ENCODE measurements around the gene NDUFC1. TPM values are rescaled to one million over a fixed set of nuclear protein-coding genes. Genes with fewer than 3 reads are reported as not detected.

NDUFC1 gene
- polyA plus RNA-seq, 3 donors, result 24.7 to 134 (median 123) TPM

GRCh38 chr4:139279760-139280620 is 22.3 kb downstream of the NDUFC1 start, which contains the start of gene MGARP:
TSS of gene MGARP (minus strand) at chr4:139280225. CDS start at chr4:139280158, 67 bp downstream.
- Mint-ChIP-seq H3K4me1 (peaks cover 23% of the 10 kb centered on the region), H3K36me3 (peaks cover 5 to 12% of the 10 kb centered on the region in 2 donors), H3K9me3 (peaks cover 6 to 20% (median 12%) of the 10 kb centered on the region in 7 donors), H3K27ac (peak within 1 kb of the TSS in 1 of 7 donors; percentile 46), H3K27me3 (ENCODE audit: low read depth in 3 of 3) (peaks cover 57 to 70% (median 65%) of the 10 kb centered on the region in 3 donors), H3K4me3 (peak within 1 kb of the TSS; percentile 75 to 89)
- no peaks in the 10 kb centered on the region for H3K79me2 ChIP-seq (ENCODE audit: insufficient read depth, low read length)
- H3K27me3 ChIP-seq (ENCODE audit: control insufficient read depth in 2 of 2, insufficient read depth in 2 of 2, low read length in 2 of 2), result peaks cover 59 to 72% of the 10 kb centered on the region in 2 donors
- H3K27ac ChIP-seq (ENCODE audit: low read depth in 1 of 2, low read length in 2 of 2), result no peak within 1 kb of the TSS
- no peak for TF ChIP-seq CTCF (IDR thresholded peaks at IDR 0.05)
- H4K20me1 ChIP-seq (ENCODE audit: insufficient read depth, low read length), result no peaks in the 10 kb centered on the region
- intact Hi-C loops (cut with micrococcal nuclease), result no loop called here
- no peak for DNase-seq
- peak within 1 kb of the TSS; percentile 16 to 75 (median 23) for H3K4me3 ChIP-seq (replicated peaks in 1 of 3; ENCODE audit: low read depth in 2 of 3, low read length in 3 of 3)
- H3K4me1 ChIP-seq (ENCODE audit: control insufficient read depth in 1 of 2, insufficient read depth in 2 of 2, low read length in 2 of 2), result peaks cover 18 to 23% of the 10 kb centered on the region in 2 donors
- H2AFZ ChIP-seq (ENCODE audit: insufficient read depth, low read depth, low read length, poor library complexity, severe bottlenecking), result peak within 1 kb of the TSS; percentile 76
- H3K36me3 ChIP-seq (replicated peaks in 1 of 2; ENCODE audit: control insufficient read depth in 1 of 2, insufficient read depth in 2 of 2, low read length in 2 of 2), result peaks cover 0 to 3% of the 10 kb centered on the region in 2 donors
- H3K9ac ChIP-seq (ENCODE audit: insufficient read depth, low read length, poor library complexity, severe bottlenecking), result peak within 1 kb of the TSS; percentile 45
- WGBS (ENCODE audit: insufficient coverage), result 3% methylated on average over 39 of the region's 51 CpGs
- peaks cover 7 to 17% of the 10 kb centered on the region in 2 donors for H3K9me3 ChIP-seq (replicated peaks in 1 of 2; ENCODE audit: control insufficient read depth in 1 of 2, insufficient read depth in 1 of 2, low read length in 2 of 2)
- H3K4me2 ChIP-seq (replicated peaks; ENCODE audit: extremely low read depth, low read length, poor library complexity, severe bottlenecking), result peak within 1 kb of the TSS; percentile 86

- peaks cover 59 to 73% of the 10 kb centered on the region in 2 donors for H3K27me3 ChIP-seq (ENCODE audit: control insufficient read depth in 2 of 2, insufficient read depth in 2 of 2, low read length in 2 of 2)
- H3K9ac ChIP-seq (ENCODE audit: insufficient read depth, low read length, poor library complexity, severe bottlenecking), result no peak overlapping the region
Measured at GRCh38 chr4:139278912-139279759, 23.1 kb downstream of the NDUFC1 start.

More at GRCh38 chr4:139278912-139279759, 23.1 kb downstream of the NDUFC1 start:
- Mint-ChIP-seq H3K4me1 (peaks cover 23% of the 10 kb centered on the region), H3K36me3 (peaks cover 0 to 8% of the 10 kb centered on the region in 2 donors), H3K4me3 (peak overlapping the region; percentile 75 to 89), H3K27me3 (ENCODE audit: low read depth in 3 of 3) (peaks cover 57 to 68% (median 65%) of the 10 kb centered on the region in 3 donors), H3K27ac (no peak overlapping the region), H3K9me3 (peaks cover 0 to 12% (median 3%) of the 10 kb centered on the region in 7 donors)
- Histone ChIP-seq H2AFZ (ENCODE audit: insufficient read depth, low read depth, low read length, poor library complexity, severe bottlenecking) (peak overlapping the region; percentile 76), H3K27ac (ENCODE audit: low read depth in 1 of 2, low read length in 2 of 2) (no peak overlapping the region), H4K20me1 (ENCODE audit: insufficient read depth, low read length) (no peaks in the 10 kb centered on the region), H3K4me1 (ENCODE audit: control insufficient read depth in 1 of 2, insufficient read depth in 2 of 2, low read length in 2 of 2) (peaks cover 18 to 23% of the 10 kb centered on the region in 2 donors), H3K9me3 (replicated peaks in 1 of 2; ENCODE audit: control insufficient read depth in 1 of 2, insufficient read depth in 1 of 2, low read length in 2 of 2) (peaks cover 0 to 9% of the 10 kb centered on the region in 2 donors), H3K4me3 (replicated peaks in 1 of 3; ENCODE audit: low read depth in 2 of 3, low read length in 3 of 3) (peak overlapping the region; percentile 16 to 75 (median 23)), H3K79me2 (ENCODE audit: insufficient read depth, low read length) (no peaks in the 10 kb centered on the region), H3K36me3 (replicated peaks in 1 of 2; ENCODE audit: control insufficient read depth in 1 of 2, insufficient read depth in 2 of 2, low read length in 2 of 2) (no peaks in the 10 kb centered on the region), H3K4me2 (replicated peaks; ENCODE audit: extremely low read depth, low read length, poor library complexity, severe bottlenecking) (peak overlapping the region; percentile 86)
- TF ChIP-seq CTCF (IDR thresholded peaks at IDR 0.05), result no peak
- WGBS (ENCODE audit: insufficient coverage), result 5% methylated on average over 27 of the region's 40 CpGs
- intact Hi-C loops (cut with micrococcal nuclease), result no loop called here
- no peak for DNase-seq

Data from CD14-positive monocyte (primary cell).